Kidney (tissue), 14 donors: ENCODE data around the gene EEIG1. TPM values are rescaled to one million over a fixed set of nuclear protein-coding genes. Genes with fewer than 3 reads are reported as not detected.

Experiments
- DNase-seq, 5 donors: peaks; one replicate each; pipeline ENCODE4 v3.0.0-alpha.2; 2013 to 2020
- FAIRE-seq: peaks from 2 replicates; lab custom pipeline; 2012; peaks lifted over from hg19 to GRCh38; lab: Jason Lieb, UNC
- H3K27ac ChIP-seq, 2 donors: one replicate each; pipeline ENCODE4 v1.7.0; 2013; ENCODE audit warnings: low read depth in 2 of 2, low read length in 2 of 2, inconsistent platforms in 1 of 2
- H3K27me3 ChIP-seq: one replicate; pipeline ENCODE4 v1.7.1; 2013; ENCODE audit warnings: low read length, inconsistent platforms; ENCODE audit not compliant: control insufficient read depth, insufficient read depth
- H3K36me3 ChIP-seq, 3 donors: one replicate each; pipeline versions ENCODE4 v1.7.0 to v1.7.1; 2013; ENCODE audit warnings: low read length in 3 of 3, control low read depth in 1 of 3, inconsistent platforms in 1 of 3; ENCODE audit not compliant: insufficient read depth in 3 of 3, control insufficient read depth in 2 of 3
- H3K4me1 ChIP-seq, 3 donors: one replicate each; pipeline versions ENCODE4 v1.7.0 to v1.7.1; 2013; ENCODE audit warnings: low read length in 3 of 3, inconsistent platforms in 1 of 3, low read depth in 1 of 3; ENCODE audit not compliant: control insufficient read depth in 2 of 3, insufficient read depth in 2 of 3
- H3K4me3 ChIP-seq, 3 donors: one replicate each; pipeline versions ENCODE4 v1.7.0 to v1.8.1; 2013; ENCODE audit warnings: low read length in 3 of 3, control low read depth in 1 of 3, inconsistent platforms in 1 of 3
- H3K9ac ChIP-seq, 3 donors: one replicate each; pipeline versions ENCODE4 v1.7.0 to v1.7.1; 2013; ENCODE audit warnings: low read length in 3 of 3, control low read depth in 1 of 3, inconsistent platforms in 1 of 3
- H3K9me3 ChIP-seq, 3 donors: one replicate each; pipeline versions ENCODE4 v1.7.0 to v1.7.1; 2013; ENCODE audit warnings: low read length in 3 of 3, control low read depth in 1 of 3, inconsistent platforms in 1 of 3; ENCODE audit not compliant: control insufficient read depth in 2 of 3, insufficient read depth in 1 of 3
- intact Hi-C: fragments of 100-400 bp; cut with DNase I; formaldehyde crosslinking; loops from one replicate; pipeline ENCODE4 v1.11.1; 2022
- polyA plus RNA-seq: library from polyadenylated mRNA; stranded (reverse); fragments of 350-450 nt; fragmentation: Illumina TruSeq; extraction: RNeasy Lipid Tissue Mini Kit (QIAGEN cat#74804); gene quantifications from one replicate; pipeline ENCODE4 v1.2.3, GENCODE V29; 2014; ENCODE audit warnings: low read depth, low replicate concordance; ENCODE audit not compliant: insufficient read depth
- total RNA-seq: library from RNA; stranded (reverse); fragmentation: NEBNext Ultra II Directional; extraction: Animal tissue kit (Norgen Biotek cat#: 25700); gene quantifications from one replicate; pipeline ENCODE4 v1.2.1, GENCODE V29; 2021
- TF ChIP-seq, protein P1 (sequence below): IDR thresholded peaks from 3 replicates; pipeline ENCODE4 v1.5.1; 2012; ENCODE audit warnings: mild to moderate bottlenecking, moderate library complexity, borderline replicate concordance; ENCODE audit not compliant: insufficient read depth; ENCODE audit errors: extremely low read depth
- donor health status: control.
- donor health status: control.
- donor health status: control.
- donor health status: control.
- donor health status: control.
- donor health status: DM: yes; HTN: yes; CAD: no.
- donor health status: Normal renal cell carcinoma (clear cell type).

EEIG1 gene
- total and polyA plus RNA-seq, 2 donors from 2014 or later: 34.3 to 75.9 TPM

DNA sequence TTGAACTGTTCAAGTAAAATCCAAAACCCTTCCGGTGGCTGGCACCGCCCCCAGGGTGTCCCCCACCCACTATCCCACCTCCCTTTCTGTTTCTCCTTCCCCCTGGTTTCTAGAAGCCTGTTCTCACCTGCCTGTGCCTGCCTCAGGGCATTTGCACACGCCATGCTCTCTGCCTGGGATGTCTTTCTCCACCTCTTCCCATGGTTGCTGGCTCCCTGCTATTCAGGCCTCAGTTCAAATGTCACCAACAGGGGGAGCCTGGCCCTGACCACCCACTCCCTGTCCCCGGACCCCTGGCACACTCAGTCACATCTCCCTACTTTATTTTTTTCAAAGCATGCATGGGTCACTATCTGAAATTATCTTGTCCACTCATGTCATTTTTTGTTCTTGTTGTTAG is 39.9 kb upstream of the EEIG1 start:
- Histone ChIP-seq H3K4me1 (no peaks in the 10 kb centered on the region), H3K9me3 (no peaks in the 10 kb centered on the region), H3K4me3 (no peak overlapping the region), H3K9ac (no peak overlapping the region), H3K36me3 (no peaks in the 10 kb centered on the region), H3K27ac (no peak overlapping the region), H3K27me3 (no peaks in the 10 kb centered on the region)
- FAIRE-seq (no peak), DNase-seq (no peak)
- TF ChIP-seq, protein P1, sequence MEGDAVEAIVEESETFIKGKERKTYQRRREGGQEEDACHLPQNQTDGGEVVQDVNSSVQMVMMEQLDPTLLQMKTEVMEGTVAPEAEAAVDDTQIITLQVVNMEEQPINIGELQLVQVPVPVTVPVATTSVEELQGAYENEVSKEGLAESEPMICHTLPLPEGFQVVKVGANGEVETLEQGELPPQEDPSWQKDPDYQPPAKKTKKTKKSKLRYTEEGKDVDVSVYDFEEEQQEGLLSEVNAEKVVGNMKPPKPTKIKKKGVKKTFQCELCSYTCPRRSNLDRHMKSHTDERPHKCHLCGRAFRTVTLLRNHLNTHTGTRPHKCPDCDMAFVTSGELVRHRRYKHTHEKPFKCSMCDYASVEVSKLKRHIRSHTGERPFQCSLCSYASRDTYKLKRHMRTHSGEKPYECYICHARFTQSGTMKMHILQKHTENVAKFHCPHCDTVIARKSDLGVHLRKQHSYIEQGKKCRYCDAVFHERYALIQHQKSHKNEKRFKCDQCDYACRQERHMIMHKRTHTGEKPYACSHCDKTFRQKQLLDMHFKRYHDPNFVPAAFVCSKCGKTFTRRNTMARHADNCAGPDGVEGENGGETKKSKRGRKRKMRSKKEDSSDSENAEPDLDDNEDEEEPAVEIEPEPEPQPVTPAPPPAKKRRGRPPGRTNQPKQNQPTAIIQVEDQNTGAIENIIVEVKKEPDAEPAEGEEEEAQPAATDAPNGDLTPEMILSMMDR: no peak
- intact Hi-C loops: no loop called here

DNA sequence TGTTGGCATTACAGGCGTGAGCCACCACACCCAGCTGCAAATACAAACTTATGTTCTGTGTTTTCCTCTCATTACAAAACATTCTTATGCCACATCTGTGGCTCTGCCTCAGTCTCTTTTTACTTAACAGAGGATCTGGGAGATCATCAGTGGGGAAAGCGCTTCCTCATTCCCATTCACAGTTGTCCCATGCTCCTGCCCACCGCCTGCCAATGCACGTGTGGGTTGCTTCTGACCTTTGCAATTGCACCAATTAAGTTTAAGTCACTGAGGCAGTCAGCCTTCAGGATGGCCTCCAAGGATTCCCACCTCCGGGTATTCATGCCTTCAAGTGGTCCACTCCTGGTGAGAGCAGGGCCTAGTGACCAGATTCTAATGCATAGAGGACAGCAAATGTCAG is 34.9 kb upstream of the EEIG1 start:
- no peaks in the 10 kb centered on the region for H3K9me3 ChIP-seq
- no peak overlapping the region for H3K4me3 ChIP-seq
- TF ChIP-seq, protein P1: no peak
- intact Hi-C loops: no loop called here
- no peaks in the 10 kb centered on the region for H3K27me3 ChIP-seq
- no peak overlapping the region for H3K27ac ChIP-seq
- peaks cover 0 to 4% (median 0%) of the 10 kb centered on the region in 3 donors for H3K4me1 ChIP-seq
- no peaks in the 10 kb centered on the region for H3K36me3 ChIP-seq
- DNase-seq (no peak), FAIRE-seq (no peak)
- no peak overlapping the region for H3K9ac ChIP-seq

DNA sequence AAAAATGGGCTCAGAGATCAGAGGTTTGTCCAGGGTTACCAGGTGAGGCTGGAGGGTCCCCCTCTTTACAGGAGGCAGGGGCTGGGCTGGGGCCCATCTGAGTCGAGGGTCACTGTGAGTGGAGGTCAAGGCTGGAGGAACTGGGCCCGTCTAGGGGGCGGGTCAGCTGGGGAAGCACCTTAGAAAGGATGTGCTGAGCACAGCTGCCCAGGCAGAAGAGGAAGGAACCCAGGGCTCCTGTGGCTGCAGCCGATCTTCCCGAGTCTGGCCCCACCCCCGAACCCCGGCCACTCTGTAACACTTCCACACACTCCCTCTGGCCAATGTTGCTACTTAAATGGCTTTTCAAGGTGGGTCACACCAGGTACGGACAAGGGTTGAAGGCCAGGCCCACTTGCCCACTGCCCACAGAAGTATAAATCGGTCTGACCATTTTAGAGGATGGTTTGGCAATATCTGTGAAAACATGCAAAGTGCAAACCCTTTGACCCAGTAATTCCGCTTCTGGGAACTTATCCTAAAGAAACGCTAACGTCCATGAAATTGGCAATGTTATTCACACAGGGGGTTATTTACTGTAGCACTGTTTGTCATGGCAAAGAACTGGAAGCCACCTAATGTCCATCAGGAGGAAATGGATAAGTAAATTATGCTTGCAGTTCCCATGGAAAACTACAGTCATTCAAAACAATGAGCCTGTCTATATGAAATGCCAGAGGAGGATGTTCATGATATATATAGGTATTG is 30.5 kb upstream of the EEIG1 start:
- peaks cover 0 to 5% (median 0%) of the 10 kb centered on the region in 3 donors for H3K9me3 ChIP-seq
- no peak overlapping the region for H3K4me3 ChIP-seq
- H3K27me3 ChIP-seq: no peaks in the 10 kb centered on the region
- DNase-seq (peak in 2 of 5 donors; percentile 60 to 75), FAIRE-seq (no peak)
- intact Hi-C loops: no loop called here
- H3K36me3 ChIP-seq: no peaks in the 10 kb centered on the region
- H3K27ac ChIP-seq: no peak overlapping the region
- H3K9ac ChIP-seq: no peak overlapping the region
- H3K4me1 ChIP-seq: peaks cover 0 to 19% (median 0%) of the 10 kb centered on the region in 3 donors
- TF ChIP-seq, protein P1: no peak

DNA sequence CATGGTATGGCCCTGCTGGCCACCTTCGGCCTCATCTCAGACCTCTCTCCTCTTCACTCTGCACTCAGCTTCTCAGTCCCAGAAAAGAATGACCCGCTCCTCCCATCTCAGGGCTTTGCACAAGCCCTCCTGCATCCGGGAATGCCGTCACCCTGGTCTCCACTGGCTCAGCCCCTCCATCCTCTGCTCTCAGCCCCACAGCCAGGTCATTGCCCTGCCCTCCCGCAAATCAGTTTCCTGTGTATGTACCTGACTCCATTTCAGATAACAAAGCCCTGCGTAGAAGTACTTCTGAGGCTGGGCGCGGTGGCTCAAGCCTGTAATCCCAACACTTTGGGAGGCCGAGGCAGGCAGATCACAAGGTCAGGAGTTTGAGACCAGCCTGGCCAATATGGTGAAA is 28.9 kb upstream of the EEIG1 start:
- Histone ChIP-seq H3K9ac (no peak overlapping the region), H3K27ac (no peak overlapping the region), H3K9me3 (peaks cover 0 to 5% (median 0%) of the 10 kb centered on the region in 3 donors), H3K4me1 (peaks cover 0 to 23% (median 0%) of the 10 kb centered on the region in 3 donors), H3K4me3 (no peak overlapping the region), H3K27me3 (no peaks in the 10 kb centered on the region), H3K36me3 (no peaks in the 10 kb centered on the region)
- DNase-seq (no peak), FAIRE-seq (no peak)
- intact Hi-C loops: no loop called here
- TF ChIP-seq, protein P1: no peak
